ENCODE data around the gene PFN4. TPM values are rescaled to one million over a fixed set of nuclear protein-coding genes. Genes with fewer than 3 reads are reported as not detected.

Gene PFN4, protein sequence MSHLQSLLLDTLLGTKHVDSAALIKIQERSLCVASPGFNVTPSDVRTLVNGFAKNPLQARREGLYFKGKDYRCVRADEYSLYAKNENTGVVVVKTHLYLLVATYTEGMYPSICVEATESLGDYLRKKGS
- 0.39 TPM in 1 of 2 replicates, not detected in the other for total RNA-seq (2011; cell fraction: chromatin; rRNA removed; ENCODE audit: low replicate concordance)
- not detected in 2 replicates for total RNA-seq (2011; cell fraction: nucleolus; rRNA removed)
- not detected in 2 replicates for total RNA-seq (2011; cell fraction: nucleoplasm; rRNA removed)
- 0.45 and 0.65 TPM in 2 replicates for total RNA-seq (2014; rRNA removed)
- 0.51 and 0.73 TPM in 2 replicates for total RNA-seq (2014; rRNA removed; fragmentation: Illumina TruSeq; extraction: Trizol)
- 0.41 and 0.54 TPM in 2 replicates for total RNA-seq (2015; rRNA removed; fragmentation: Illumina TruSeq; extraction: Trizol)
- total RNA-seq (2021), result 0.16 and 0.56 TPM in 2 replicates
- polyA plus RNA-seq (2011; rRNA removed), result 0.26 TPM in 1 of 2 replicates, not detected in the other
- polyA plus RNA-seq (2011; cell fraction: cytosol; rRNA removed), result 0.18 TPM in 1 of 2 replicates, not detected in the other
- polyA plus RNA-seq (2011; cell fraction: nucleus; rRNA removed), result 0.24 and 0.37 TPM in 2 replicates
- 0.42 and 0.46 TPM in 2 replicates for polyA plus RNA-seq (2012)
- 0.31 TPM in 1 of 2 replicates, not detected in the other for polyA plus RNA-seq (2014; fragmentation: Illumina TruSeq; extraction: Trizol)
- polyA plus RNA-seq (2014; fragmentation: Nextera tagmentation; extraction: Ambion mirVana), result under 1 TPM; 0.07 to 0.15 TPM
- polyA plus RNA-seq (2014; rRNA removed), result not detected in 2 replicates
- not detected in 2 replicates for polyA minus RNA-seq (2011; rRNA and poly(A)+ RNA removed)
- polyA minus RNA-seq (2011; cell fraction: cytosol; rRNA and poly(A)+ RNA removed), result not detected in 2 replicates
- polyA minus RNA-seq (2011; cell fraction: nucleus; rRNA and poly(A)+ RNA removed), result 1.00 and 1.6 TPM in 2 replicates
- percentile 54 among the genes with signal in this experiment for Bru-seq, nascent RNA
- percentile 25 among the genes with signal in this experiment for BruChase-seq, experiment 1, labeled RNA remaining after a 2-hour chase
- BruChase-seq, experiment 2, labeled RNA remaining after a 6-hour chase, result percentile 33 among the genes with signal in this experiment
- long read RNA-seq, experiment 1, partial matches to known transcripts, result 0 of 3 reads
- long read RNA-seq, experiment 1, other reads (novel, unspliced or antisense), result 1 of 3 reads
- long read RNA-seq, experiment 2, result 0 reads
- long read RNA-seq, experiment 3, result 0 reads

DNA sequence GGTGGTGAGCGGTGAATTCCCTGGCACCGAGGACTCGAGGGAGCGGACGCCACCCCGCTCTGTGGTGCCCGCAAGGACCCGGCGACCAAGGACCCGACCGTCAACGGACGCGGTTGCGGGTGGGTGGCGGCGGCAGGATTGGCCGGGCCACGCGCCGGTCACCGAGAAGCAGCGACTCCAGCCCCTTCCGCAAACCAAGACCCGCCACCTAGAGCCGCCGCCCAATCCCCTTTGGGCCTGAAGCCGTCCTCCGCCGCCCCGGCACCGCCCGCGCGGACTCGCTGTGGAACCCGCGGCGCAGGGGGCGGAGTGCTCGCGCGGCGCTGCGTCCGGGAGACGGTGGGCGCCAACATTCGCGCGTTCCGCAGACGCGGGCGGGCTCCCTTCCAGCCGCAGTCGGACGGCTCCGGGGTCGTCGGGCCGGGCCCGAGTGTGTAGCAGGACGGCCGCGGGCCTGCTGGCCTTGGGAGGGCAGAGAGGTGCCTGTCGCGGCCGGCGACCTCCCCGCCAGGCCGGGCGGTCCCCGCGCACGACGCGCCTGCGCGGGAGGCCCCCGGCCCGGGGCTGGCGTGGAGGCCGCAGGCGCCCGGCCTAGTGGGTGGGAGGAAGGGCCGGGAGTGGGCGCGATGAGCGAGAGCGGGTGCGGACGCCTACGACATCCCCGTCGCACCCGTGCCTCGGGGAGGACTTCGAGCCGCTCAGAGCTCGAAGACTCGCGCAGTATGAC is at the start of gene PFN4, which contains the start of gene FAM228B:
Gene PFN4 (minus strand): TSS at position 140 of the 727 bp plus-strand sequence. CDS start 799 bp downstream, outside the sequence.
Gene FAM228B (plus strand): TSS at position 275 of the 727 bp plus-strand sequence. CDS start 893 bp downstream, outside the sequence.
- Histone ChIP-seq H3K4me2 (ENCODE audit: insufficient read depth, low read length) (peak within 1 kb of the TSS; percentile 93), H2AFZ (ENCODE audit: low read depth, low read length) (peak within 1 kb of the TSS; percentile 99), H3K9me1 (ENCODE audit: control insufficient read depth, insufficient read depth, low read length) (no peaks in the 10 kb centered on the region), H3K27ac (ENCODE audit: extremely low read depth, low read depth, low read length) (peak within 1 kb of the TSS; percentile 78), H3K36me3 (ENCODE audit: control insufficient read depth, insufficient read depth, low read length) (no peaks in the 10 kb centered on the region), H3K4me1 (replicated peaks in 1 of 2; ENCODE audit: control insufficient read depth in 2 of 2, insufficient read depth in 2 of 2, low read length in 2 of 2) (peaks cover 3 to 11% of the 10 kb centered on the region in 2 experiments; a peak in 3 of 5 replicates), H4K20me1 (replicated peaks; ENCODE audit: control insufficient read depth, insufficient read depth, low read length) (no peaks in the 10 kb centered on the region), H3K79me2 (ENCODE audit: control insufficient read depth, insufficient read depth, low read length) (peaks cover 6% of the 10 kb centered on the region; the same call in 1 of the 3 replicates), H3K9ac (ENCODE audit: insufficient read depth in 1 of 2, low read depth in 2 of 2, low read length in 2 of 2) (peak within 1 kb of the TSS; percentile 79 to 95), H3K9me3 (replicated peaks; ENCODE audit: control insufficient read depth, insufficient read depth, low read depth, low read length) (no peaks in the 10 kb centered on the region), H3K4me3 (peak within 1 kb of the TSS; percentile 67), H3K27me3 (ENCODE audit: control insufficient read depth in 2 of 2, insufficient read depth in 2 of 2, low read length in 2 of 2) (no peaks in the 10 kb centered on the region)
- peak; percentile 89 to 95 (median 90) for DNase-seq (ENCODE audit: extremely low read depth in 1 of 4, low spot score in 3 of 4)
- WGBS (ENCODE audit: insufficient coverage, low coverage, missing lambda C conversion rate), result under 1% methylated on average over 91 of the region's 103 CpGs
- intact Hi-C loops (cut with micrococcal nuclease) (loop anchor here (2.0 kb wide), 1 partner anchor 39 kb away; the partner anchor contains the start of gene TP53I3), in situ Hi-C loops (cut with MboI) (no loop called here)
- BruUV-seq (replicated peaks), result no TSS peak
- ChIA-PET CTCF (ENCODE audit: low intra/inter-chr PET ratio) (no interaction called here), POLR2A (interaction anchor here (0.6 to 2.8 kb wide), 7 partner anchors 12 to 247 kb away, joined by 3 to 25 read pairs (median 4); partner anchors contain the start of genes SF3B6 and TP53I3)
- peak; percentile 73 for FAIRE-seq
- ATAC-seq, result peak; percentile 98
- TF ChIP-seq, protein P1, sequence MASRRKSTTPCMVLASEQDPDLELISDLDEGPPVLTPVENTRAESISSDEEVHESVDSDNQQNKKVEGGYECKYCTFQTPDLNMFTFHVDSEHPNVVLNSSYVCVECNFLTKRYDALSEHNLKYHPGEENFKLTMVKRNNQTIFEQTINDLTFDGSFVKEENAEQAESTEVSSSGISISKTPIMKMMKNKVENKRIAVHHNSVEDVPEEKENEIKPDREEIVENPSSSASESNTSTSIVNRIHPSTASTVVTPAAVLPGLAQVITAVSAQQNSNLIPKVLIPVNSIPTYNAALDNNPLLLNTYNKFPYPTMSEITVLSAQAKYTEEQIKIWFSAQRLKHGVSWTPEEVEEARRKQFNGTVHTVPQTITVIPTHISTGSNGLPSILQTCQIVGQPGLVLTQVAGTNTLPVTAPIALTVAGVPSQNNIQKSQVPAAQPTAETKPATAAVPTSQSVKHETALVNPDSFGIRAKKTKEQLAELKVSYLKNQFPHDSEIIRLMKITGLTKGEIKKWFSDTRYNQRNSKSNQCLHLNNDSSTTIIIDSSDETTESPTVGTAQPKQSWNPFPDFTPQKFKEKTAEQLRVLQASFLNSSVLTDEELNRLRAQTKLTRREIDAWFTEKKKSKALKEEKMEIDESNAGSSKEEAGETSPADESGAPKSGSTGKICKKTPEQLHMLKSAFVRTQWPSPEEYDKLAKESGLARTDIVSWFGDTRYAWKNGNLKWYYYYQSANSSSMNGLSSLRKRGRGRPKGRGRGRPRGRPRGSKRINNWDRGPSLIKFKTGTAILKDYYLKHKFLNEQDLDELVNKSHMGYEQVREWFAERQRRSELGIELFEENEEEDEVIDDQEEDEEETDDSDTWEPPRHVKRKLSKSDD (conservative IDR thresholded peaks at IDR 0.05; ENCODE audit: low read length), result no peak
- no peak for TF ChIP-seq RNF219 (CRISPR knock-in tag; IDR thresholded peaks at IDR 0.05)
- TF ChIP-seq ZNF324 (CRISPR knock-in tag; IDR thresholded peaks at IDR 0.05), result no peak
- TF ChIP-seq, protein P2, sequence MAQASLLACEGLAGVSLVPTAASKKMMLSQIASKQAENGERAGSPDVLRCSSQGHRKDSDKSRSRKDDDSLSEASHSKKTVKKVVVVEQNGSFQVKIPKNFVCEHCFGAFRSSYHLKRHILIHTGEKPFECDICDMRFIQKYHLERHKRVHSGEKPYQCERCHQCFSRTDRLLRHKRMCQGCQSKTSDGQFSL (CRISPR knock-in tag; IDR thresholded peaks at IDR 0.05), result no peak
- TF ChIP-seq, protein P2 (tag; IDR thresholded peaks at IDR 0.05), result no peak
- TF ChIP-seq, protein P3, sequence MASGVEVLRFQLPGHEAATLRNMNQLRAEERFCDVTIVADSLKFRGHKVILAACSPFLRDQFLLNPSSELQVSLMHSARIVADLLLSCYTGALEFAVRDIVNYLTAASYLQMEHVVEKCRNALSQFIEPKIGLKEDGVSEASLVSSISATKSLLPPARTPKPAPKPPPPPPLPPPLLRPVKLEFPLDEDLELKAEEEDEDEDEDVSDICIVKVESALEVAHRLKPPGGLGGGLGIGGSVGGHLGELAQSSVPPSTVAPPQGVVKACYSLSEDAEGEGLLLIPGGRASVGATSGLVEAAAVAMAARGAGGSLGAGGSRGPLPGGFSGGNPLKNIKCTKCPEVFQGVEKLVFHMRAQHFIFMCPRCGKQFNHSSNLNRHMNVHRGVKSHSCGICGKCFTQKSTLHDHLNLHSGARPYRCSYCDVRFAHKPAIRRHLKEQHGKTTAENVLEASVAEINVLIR (CRISPR knock-in tag; IDR thresholded peaks at IDR 0.05), result no peak
- 0 out of 2 replicates have a peak, but pooled peaks have one; percentile 44 for TF ChIP-seq LCOR (CRISPR knock-in tag; IDR thresholded peaks at IDR 0.05)
- peak; percentile 90 for TF ChIP-seq KDM5B (IDR thresholded peaks at IDR 0.05; ENCODE audit: insufficient replicate concordance, low read depth, low read length)
